Measurements from ENCODE around the gene YLPM1.

DNA sequence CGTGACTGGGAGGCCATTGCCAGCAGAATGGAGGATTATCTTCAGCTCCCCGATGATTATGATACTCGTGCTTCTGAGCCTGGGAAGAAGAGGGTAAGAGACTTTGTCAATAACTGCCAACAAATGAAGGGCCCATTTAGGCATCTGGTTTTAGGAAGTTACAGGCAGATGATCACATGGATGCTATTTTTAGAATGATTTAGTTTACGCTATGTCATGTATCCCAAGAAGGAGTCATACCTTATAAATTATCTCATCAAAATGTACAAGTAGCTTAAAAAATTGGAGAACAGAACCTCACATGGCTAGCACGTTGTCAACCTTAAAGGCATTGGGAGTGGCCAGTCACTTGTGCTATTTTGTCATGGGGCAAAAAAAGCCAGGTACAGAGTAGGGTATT lies 66.1 kb downstream of the YLPM1 start:
- TF ChIP-seq SUZ12 (IDR thresholded peaks at IDR 0.05; ENCODE audit: extremely low read depth, insufficient read depth, insufficient read length) (no peak), ZNF274 (IDR thresholded peaks at IDR 0.05; ENCODE audit: low read depth, low read length) (no peak), YY1 (IDR thresholded peaks at IDR 0.05; ENCODE audit: insufficient read depth, insufficient read length) (no peak)
